GM12891 (cell line): Measurements from ENCODE around the gene RAB8B.

Source experiments
- POLR2A ChIP-seq: IDR thresholded peaks from 2 replicates; pipeline ENCODE4 v1.6.1; 2011; ENCODE audit warnings: low read depth, low read length, control low read depth
- POLR2AphosphoS5 ChIP-seq: IDR thresholded peaks from 2 replicates; pipeline ENCODE4 v1.6.1; 2011; ENCODE audit warnings: low read depth, low read length, control low read depth
- POU2F2 ChIP-seq: IDR thresholded peaks from 2 replicates; pipeline ENCODE4 v1.6.1; 2011; ENCODE audit warnings: low read depth, mild to moderate bottlenecking, control low read depth, low read length, moderate library complexity
- SPI1 ChIP-seq: IDR thresholded peaks from 2 replicates; pipeline ENCODE4 v1.6.1; 2011; ENCODE audit warnings: low read depth, low read length, control low read depth
- TAF1 ChIP-seq: IDR thresholded peaks from 2 replicates; pipeline ENCODE4 v1.6.1; 2011; ENCODE audit warnings: low read depth, low read length, control low read depth

- TF ChIP-seq POLR2A, result no peak
- no peak for TF ChIP-seq TAF1
- TF ChIP-seq POLR2AphosphoS5, result no peak
- TF ChIP-seq POU2F2, result no peak
- no peak for TF ChIP-seq SPI1
These were observed 16.7 kb downstream of the RAB8B start for GRCh38 chr15:63206079-63206478.
